Hepatocyte (in vitro differentiated cells): ENCODE results near the gene APBB2.

Source experiments
- EZH2 ChIP-seq: fragments of 200-600 bp; sonication (generic); IDR thresholded peaks from 2 replicates; pipeline ENCODE4 v1.6.1; 2016; ENCODE audit warnings: antibody characterized with exemption, mild to moderate bottlenecking, borderline replicate concordance
- EZH2phosphoT487 ChIP-seq: fragments of 200-600 bp; sonication (generic); IDR thresholded peaks from one replicate; pipeline ENCODE4 v1.6.1; 2018; ENCODE audit warnings: antibody characterized with exemption, mild to moderate bottlenecking, low read depth, moderate library complexity; ENCODE audit not compliant: unreplicated experiment, severe bottlenecking
- TF ChIP-seq, protein P1 (sequence below): fragments of 200-600 bp; sonication (generic); IDR thresholded peaks from 2 replicates; pipeline ENCODE4 v1.5.1; 2016; ENCODE audit warnings: antibody characterized with exemption, mild to moderate bottlenecking; ENCODE audit not compliant: poor library complexity

DNA sequence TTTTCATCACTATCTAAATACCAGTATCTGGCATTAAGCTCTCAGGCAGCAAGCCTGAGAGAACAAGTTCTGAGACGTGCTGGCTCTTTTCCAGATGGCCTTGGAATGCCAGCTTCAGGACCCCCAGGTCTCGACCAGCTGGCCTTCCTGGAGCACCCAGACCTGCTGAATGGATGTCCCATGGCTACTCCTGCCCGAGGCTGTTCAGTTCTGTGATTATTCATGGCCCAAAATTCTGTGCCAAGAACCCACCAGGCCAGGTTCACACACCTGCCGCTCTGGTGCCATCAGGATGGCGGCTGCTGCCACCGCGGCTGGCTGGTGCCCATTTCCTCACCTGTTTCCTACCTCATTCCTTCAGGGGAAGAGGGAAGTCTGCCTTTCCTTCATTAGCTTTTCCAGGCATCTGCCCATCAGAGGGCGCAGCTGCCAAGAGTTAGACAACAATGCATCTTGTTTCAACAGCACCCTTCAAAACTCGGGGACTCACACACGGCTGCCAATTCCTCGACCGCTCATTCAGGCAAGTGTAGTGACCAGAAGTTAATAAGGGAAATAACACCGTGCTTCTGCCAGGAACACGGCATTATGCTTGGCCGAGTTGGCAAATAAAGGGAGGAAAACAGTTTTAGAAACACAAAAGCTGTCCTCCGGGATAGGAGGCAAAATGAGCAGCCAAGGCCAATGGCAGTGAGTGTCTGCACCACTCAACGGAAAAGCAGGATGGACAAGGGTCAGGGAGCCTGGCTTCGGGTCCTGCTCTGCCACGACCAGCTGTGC is 290.8 kb downstream of the APBB2 start:
- TF ChIP-seq, protein P1, sequence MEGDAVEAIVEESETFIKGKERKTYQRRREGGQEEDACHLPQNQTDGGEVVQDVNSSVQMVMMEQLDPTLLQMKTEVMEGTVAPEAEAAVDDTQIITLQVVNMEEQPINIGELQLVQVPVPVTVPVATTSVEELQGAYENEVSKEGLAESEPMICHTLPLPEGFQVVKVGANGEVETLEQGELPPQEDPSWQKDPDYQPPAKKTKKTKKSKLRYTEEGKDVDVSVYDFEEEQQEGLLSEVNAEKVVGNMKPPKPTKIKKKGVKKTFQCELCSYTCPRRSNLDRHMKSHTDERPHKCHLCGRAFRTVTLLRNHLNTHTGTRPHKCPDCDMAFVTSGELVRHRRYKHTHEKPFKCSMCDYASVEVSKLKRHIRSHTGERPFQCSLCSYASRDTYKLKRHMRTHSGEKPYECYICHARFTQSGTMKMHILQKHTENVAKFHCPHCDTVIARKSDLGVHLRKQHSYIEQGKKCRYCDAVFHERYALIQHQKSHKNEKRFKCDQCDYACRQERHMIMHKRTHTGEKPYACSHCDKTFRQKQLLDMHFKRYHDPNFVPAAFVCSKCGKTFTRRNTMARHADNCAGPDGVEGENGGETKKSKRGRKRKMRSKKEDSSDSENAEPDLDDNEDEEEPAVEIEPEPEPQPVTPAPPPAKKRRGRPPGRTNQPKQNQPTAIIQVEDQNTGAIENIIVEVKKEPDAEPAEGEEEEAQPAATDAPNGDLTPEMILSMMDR = no peak
- TF ChIP-seq EZH2phosphoT487 (no peak), EZH2 (no peak)
